Mesodermal cell (in vitro differentiated cells): ENCODE measurements around the gene HSPB9.

ENCODE experiments used
- H3K27ac ChIP-seq: 2 replicates; pipeline ENCODE4 v1.7.0; 2013; ENCODE audit warnings: mild to moderate bottlenecking, low read depth, low read length, moderate library complexity; ENCODE audit not compliant: severe bottlenecking
- H3K36me3 ChIP-seq: 2 replicates; pipeline ENCODE4 v1.7.1; 2013; ENCODE audit warnings: mild to moderate bottlenecking, low read length, moderate library complexity; ENCODE audit not compliant: control insufficient read depth, insufficient read depth
- H3K4me1 ChIP-seq: one replicate; pipeline ENCODE4 v1.7.1; 2013; ENCODE audit warnings: mild to moderate bottlenecking, low read length; ENCODE audit not compliant: insufficient read depth, control insufficient read depth, poor library complexity, severe bottlenecking
- H3K4me3 ChIP-seq: 2 replicates; pipeline ENCODE4 v1.7.0; 2013; ENCODE audit warnings: low read length, control low read depth, mild to moderate bottlenecking; ENCODE audit not compliant: insufficient read depth, poor library complexity, severe bottlenecking; ENCODE audit errors: extremely low read depth
- H3K9me3 ChIP-seq: 2 replicates; pipeline ENCODE4 v1.7.1; 2013; ENCODE audit warnings: mild to moderate bottlenecking, low read length, moderate library complexity; ENCODE audit not compliant: control insufficient read depth
- WGBS, 2 experiments: methylation state at CpG; one replicate each; pipeline ENCODE4 v1.1.5; 2013; ENCODE audit warnings: missing lambda C conversion rate in 2 of 2; ENCODE audit not compliant: insufficient coverage in 2 of 2; 5-methylcytosine and 5-hydroxymethylcytosine counted together

The HSPB9 gene

GRCh38 chr17:42104264-42104663, 18.3 kb upstream of the HSPB9 start:
- Histone ChIP-seq H3K27ac (no peak overlapping the region), H3K4me1 (no peaks in the 10 kb centered on the region), H3K9me3 (no peaks in the 10 kb centered on the region), H3K4me3 (no peak overlapping the region), H3K36me3 (no peaks in the 10 kb centered on the region)
- WGBS, 2 experiments, result 80 to 100% methylated on average over 1 of the region's 3 CpGs

GRCh38 chr17:42106009-42106408, 16.6 kb upstream of the HSPB9 start:
- H3K27ac ChIP-seq, result no peak overlapping the region
- WGBS, 2 experiments, result 83 to 100% methylated on average over 1 to 2 of the region's 2 CpGs
- H3K36me3 ChIP-seq, result no peaks in the 10 kb centered on the region

GRCh38 chr17:42107124-42107523, 15.5 kb upstream of the HSPB9 start:
- 80 to 88% methylated on average over 1 to 3 of the region's 6 CpGs for WGBS, 2 experiments
- Histone ChIP-seq H3K9me3 (no peaks in the 10 kb centered on the region), H3K4me1 (no peaks in the 10 kb centered on the region), H3K36me3 (no peaks in the 10 kb centered on the region), H3K4me3 (peak overlapping the region; percentile 27), H3K27ac (no peak overlapping the region)

More at GRCh38 chr17:42106009-42106408, 16.6 kb upstream of the HSPB9 start:
- Histone ChIP-seq H3K9me3 (no peaks in the 10 kb centered on the region), H3K4me1 (no peaks in the 10 kb centered on the region), H3K4me3 (no peak overlapping the region)

GRCh38 chr17:42107597-42108576, 14.7 kb upstream of the HSPB9 start:
- Histone ChIP-seq H3K27ac (no peak overlapping the region), H3K9me3 (no peaks in the 10 kb centered on the region), H3K36me3 (no peaks in the 10 kb centered on the region), H3K4me3 (peak overlapping the region; percentile 27), H3K4me1 (no peaks in the 10 kb centered on the region)
- 33 to 45% methylated on average over 37 to 47 of the region's 51 CpGs for WGBS, 2 experiments

- Histone ChIP-seq H3K9me3 (no peaks in the 10 kb centered on the region), H3K4me1 (no peaks in the 10 kb centered on the region), H3K36me3 (peaks cover 8% of the 10 kb centered on the region), H3K4me3 (no peak overlapping the region), H3K27ac (no peak overlapping the region)
- 94 to 95% methylated on average over 9 of the region's 9 CpGs for WGBS, 2 experiments
Observed at GRCh38 chr17:42109086-42109485, 13.5 kb upstream of the HSPB9 start.

- H3K4me3 ChIP-seq, result no peak overlapping the region
- WGBS, 2 experiments, result 93 to 95% methylated on average over 13 to 14 of the region's 18 CpGs
- H3K36me3 ChIP-seq, result peaks cover 14% of the 10 kb centered on the region
- H3K27ac ChIP-seq, result no peak overlapping the region
- H3K9me3 ChIP-seq, result no peaks in the 10 kb centered on the region
- no peaks in the 10 kb centered on the region for H3K4me1 ChIP-seq
Observed at GRCh38 chr17:42110301-42111264, 12.0 kb upstream of the HSPB9 start.

- Histone ChIP-seq H3K27ac (no peak overlapping the region), H3K4me3 (no peak overlapping the region), H3K4me1 (no peaks in the 10 kb centered on the region), H3K9me3 (no peaks in the 10 kb centered on the region), H3K36me3 (peaks cover 21% of the 10 kb centered on the region)
- WGBS, 2 experiments, result 94 to 95% methylated on average over 9 to 11 of the region's 11 CpGs
Observed at GRCh38 chr17:42111265-42111636, 11.4 kb upstream of the HSPB9 start.

GRCh38 chr17:42111871-42112551, 10.6 kb upstream of the HSPB9 start:
- no peak overlapping the region for H3K4me3 ChIP-seq
- H3K36me3 ChIP-seq, result peaks cover 24% of the 10 kb centered on the region

GRCh38 chr17:42112552-42113176, 9.9 kb upstream of the HSPB9 start, which contains the start of gene DHX58:
TSS of gene DHX58 (minus strand) at chr17:42112714. CDS start at chr17:42111892, 822 bp downstream.
- Histone ChIP-seq H3K36me3 (peaks cover 30% of the 10 kb centered on the region), H3K27ac (no peak within 1 kb of the TSS), H3K9me3 (no peaks in the 10 kb centered on the region), H3K4me1 (no peaks in the 10 kb centered on the region), H3K4me3 (no peak within 1 kb of the TSS)
- WGBS, 2 experiments, result 80 to 86% methylated on average over 6 to 7 of the region's 10 CpGs

More at GRCh38 chr17:42111871-42112551, 10.6 kb upstream of the HSPB9 start:
- 88 to 95% methylated on average over 8 to 11 of the region's 12 CpGs for WGBS, 2 experiments
- Histone ChIP-seq H3K9me3 (no peaks in the 10 kb centered on the region), H3K27ac (no peak overlapping the region), H3K4me1 (no peaks in the 10 kb centered on the region)
